ENCODE data around the gene NXPE3. TPM values are rescaled to one million over a fixed set of nuclear protein-coding genes. Genes with fewer than 3 reads are reported as not detected.

Gene NXPE3
- total RNA-seq, 2 experiments from 2014 or later = 37.4 to 37.5 TPM

DNA sequence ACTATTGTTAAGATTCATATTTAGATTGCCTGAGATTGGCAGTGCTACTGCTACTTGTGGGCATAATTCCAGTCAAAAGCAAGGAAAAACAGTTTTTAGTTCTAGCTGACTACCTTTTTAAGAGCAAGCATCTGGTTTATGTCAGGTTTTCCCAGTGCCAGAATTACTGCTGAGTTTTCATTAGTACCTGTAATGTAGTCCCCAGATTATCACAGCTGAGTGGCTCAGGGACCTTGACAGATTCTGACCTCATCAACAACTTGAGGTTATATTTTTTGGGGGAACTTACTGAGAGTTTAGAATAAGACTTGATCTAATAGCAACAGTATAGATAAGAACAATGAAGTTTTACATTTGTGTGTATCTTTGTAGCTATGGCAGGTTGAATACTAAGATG is 31.0 kb downstream of the NXPE3 start:
- no peaks in the 10 kb centered on the region for H3K27me3 Mint-ChIP-seq
- Histone ChIP-seq H3K36me3 (ENCODE audit: insufficient read depth, low read length) (peaks cover 5% of the 10 kb centered on the region), H3K27me3 (ENCODE audit: control insufficient read depth in 1 of 2, insufficient read depth in 2 of 2, low read length in 2 of 2) (no peaks in the 10 kb centered on the region), H3K4me3 (ENCODE audit: low read length) (no peak overlapping the region), H3K27ac (ENCODE audit: low read depth in 1 of 2, low read length in 2 of 2) (peak overlapping the region; percentile 25 to 43), H3K4me1 (ENCODE audit: insufficient read depth, low read length) (peaks cover 22% of the 10 kb centered on the region), H3K9me3 (ENCODE audit: control insufficient read depth in 1 of 2, insufficient read depth in 1 of 2, low read length in 2 of 2) (no peaks in the 10 kb centered on the region)
- ChIA-PET POLR2A (interaction anchor here (0.6 to 3.0 kb wide), 8 partner anchors 17 to 419 kb away, joined by 3 to 12 read pairs (median 4); partner anchors contain the start of genes NFKBIZ and NXPE3), CTCF (interaction anchor here (1.0 to 4.9 kb wide), 4 partner anchors 40 to 419 kb away, joined by 3 to 33 read pairs (median 6); partner anchors contain the start of genes CEP97 and NFKBIZ)
- DNase-seq = no peak
- TF ChIP-seq, protein P1, sequence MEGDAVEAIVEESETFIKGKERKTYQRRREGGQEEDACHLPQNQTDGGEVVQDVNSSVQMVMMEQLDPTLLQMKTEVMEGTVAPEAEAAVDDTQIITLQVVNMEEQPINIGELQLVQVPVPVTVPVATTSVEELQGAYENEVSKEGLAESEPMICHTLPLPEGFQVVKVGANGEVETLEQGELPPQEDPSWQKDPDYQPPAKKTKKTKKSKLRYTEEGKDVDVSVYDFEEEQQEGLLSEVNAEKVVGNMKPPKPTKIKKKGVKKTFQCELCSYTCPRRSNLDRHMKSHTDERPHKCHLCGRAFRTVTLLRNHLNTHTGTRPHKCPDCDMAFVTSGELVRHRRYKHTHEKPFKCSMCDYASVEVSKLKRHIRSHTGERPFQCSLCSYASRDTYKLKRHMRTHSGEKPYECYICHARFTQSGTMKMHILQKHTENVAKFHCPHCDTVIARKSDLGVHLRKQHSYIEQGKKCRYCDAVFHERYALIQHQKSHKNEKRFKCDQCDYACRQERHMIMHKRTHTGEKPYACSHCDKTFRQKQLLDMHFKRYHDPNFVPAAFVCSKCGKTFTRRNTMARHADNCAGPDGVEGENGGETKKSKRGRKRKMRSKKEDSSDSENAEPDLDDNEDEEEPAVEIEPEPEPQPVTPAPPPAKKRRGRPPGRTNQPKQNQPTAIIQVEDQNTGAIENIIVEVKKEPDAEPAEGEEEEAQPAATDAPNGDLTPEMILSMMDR (IDR thresholded peaks at IDR 0.05) = no peak
- H3K27ac Mint-ChIP-seq = peak overlapping the region; percentile 73
- H3K4me1 Mint-ChIP-seq (ENCODE audit: low read depth) = peaks cover 49% of the 10 kb centered on the region
- H3K4me3 Mint-ChIP-seq = no peak overlapping the region
- no peaks in the 10 kb centered on the region for H3K9me3 Mint-ChIP-seq
- ATAC-seq (ENCODE audit: poor library complexity) = no peak
- peaks cover 58% of the 10 kb centered on the region for H3K36me3 Mint-ChIP-seq (ENCODE audit: low read depth)
- intact Hi-C loops (cut with DNase I, micrococcal nuclease) = loop anchor here (5.0 kb wide), 2 partner anchors 37 to 42 kb away; partner anchors contain the start of gene NFKBIZ (in 1 of the 2)

DNA sequence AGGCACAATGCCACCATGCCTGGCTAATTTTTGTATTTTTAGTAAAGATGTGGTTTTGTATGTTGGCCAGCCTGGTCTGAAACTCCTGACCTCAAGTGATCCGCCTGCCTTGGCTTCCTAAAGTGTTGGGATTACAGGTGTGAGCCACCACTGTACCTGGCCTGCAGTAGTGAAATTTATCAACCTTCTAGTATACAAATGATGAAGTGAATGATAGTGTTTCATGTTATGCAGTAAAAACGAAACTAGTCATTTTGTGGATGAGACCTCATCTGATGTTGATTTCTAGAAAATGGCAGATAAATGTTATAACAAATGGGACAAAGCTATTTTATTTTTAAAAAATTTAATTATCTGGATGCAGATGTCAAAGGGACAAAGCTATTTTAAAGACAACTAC is 32.9 kb downstream of the NXPE3 start:
- ATAC-seq (ENCODE audit: poor library complexity) = no peak
- no peaks in the 10 kb centered on the region for H3K9me3 ChIP-seq (ENCODE audit: control insufficient read depth in 1 of 2, insufficient read depth in 1 of 2, low read length in 2 of 2)
- Mint-ChIP-seq H3K36me3 (ENCODE audit: low read depth) (peaks cover 54% of the 10 kb centered on the region), H3K27me3 (no peaks in the 10 kb centered on the region), H3K9me3 (no peaks in the 10 kb centered on the region), H3K27ac (no peak overlapping the region), H3K4me1 (ENCODE audit: low read depth) (peaks cover 56% of the 10 kb centered on the region), H3K4me3 (no peak overlapping the region)
- no peak overlapping the region for H3K27ac ChIP-seq (ENCODE audit: low read depth in 1 of 2, low read length in 2 of 2)
- no peak for DNase-seq
- TF ChIP-seq, protein P1 (IDR thresholded peaks at IDR 0.05) = no peak
- intact Hi-C loops (cut with DNase I, micrococcal nuclease) = loop anchor here (5.0 kb wide), 2 partner anchors 35 to 40 kb away; partner anchors contain the start of gene NFKBIZ (in 1 of the 2)
- H3K4me1 ChIP-seq (ENCODE audit: insufficient read depth, low read length) = peaks cover 22% of the 10 kb centered on the region
- POLR2A ChIA-PET = interaction anchor here (1.3 kb wide), 1 partner anchor 418 kb away, joined by 4 read pairs; no protein-coding TSS in a partner anchor
- H3K4me3 ChIP-seq (ENCODE audit: low read length) = no peak overlapping the region
- peaks cover 6% of the 10 kb centered on the region for H3K36me3 ChIP-seq (ENCODE audit: insufficient read depth, low read length)
- CTCF ChIA-PET = interaction anchor here (1.5 to 4.9 kb wide), 3 partner anchors 9 to 417 kb away, joined by 6 to 33 read pairs (median 7); no protein-coding TSS in a partner anchor
- H3K27me3 ChIP-seq (ENCODE audit: control insufficient read depth in 1 of 2, insufficient read depth in 2 of 2, low read length in 2 of 2) = no peaks in the 10 kb centered on the region

DNA sequence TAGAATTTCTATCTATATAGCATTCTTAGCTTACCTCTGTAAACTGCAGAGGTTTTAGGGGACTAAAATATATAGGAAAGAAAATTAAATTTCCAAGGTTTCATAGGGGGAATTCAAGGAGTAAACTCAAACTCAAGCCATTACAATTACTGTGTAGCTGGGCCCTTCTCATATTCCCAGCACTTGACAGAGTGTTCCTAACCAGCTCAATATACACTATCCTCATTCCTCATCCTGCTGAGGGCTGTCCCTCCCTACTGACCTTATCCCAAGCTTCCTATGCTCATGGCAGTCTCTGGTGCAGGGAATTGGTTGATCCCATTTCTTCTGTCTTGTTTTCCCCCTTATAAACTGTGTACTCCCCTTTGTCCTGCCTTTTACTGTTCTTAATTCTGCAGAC is 33.9 kb downstream of the NXPE3 start:
- TF ChIP-seq, protein P1 (IDR thresholded peaks at IDR 0.05) = no peak
- ATAC-seq (ENCODE audit: poor library complexity) = no peak

More for the DNA sequence above, 33.9 kb downstream of the NXPE3 start:
- no peak overlapping the region for H3K27ac ChIP-seq (ENCODE audit: low read depth in 1 of 2, low read length in 2 of 2)
- peaks cover 15% of the 10 kb centered on the region for H3K36me3 ChIP-seq (ENCODE audit: insufficient read depth, low read length)
- no peak overlapping the region for H3K4me3 ChIP-seq (ENCODE audit: low read length)
- no peaks in the 10 kb centered on the region for H3K27me3 ChIP-seq (ENCODE audit: control insufficient read depth in 1 of 2, insufficient read depth in 2 of 2, low read length in 2 of 2)
- H3K9me3 Mint-ChIP-seq = no peaks in the 10 kb centered on the region
- peaks cover 57% of the 10 kb centered on the region for H3K36me3 Mint-ChIP-seq (ENCODE audit: low read depth)
- H3K4me3 Mint-ChIP-seq = no peak overlapping the region
- H3K4me1 Mint-ChIP-seq (ENCODE audit: low read depth) = peaks cover 56% of the 10 kb centered on the region
- H3K27ac Mint-ChIP-seq = no peak overlapping the region
- CTCF ChIA-PET = interaction anchor here (1.5 to 4.9 kb wide), 3 partner anchors 10 to 416 kb away, joined by 6 to 33 read pairs (median 7); no protein-coding TSS in a partner anchor
- POLR2A ChIA-PET = interaction anchor here (0.7 to 1.3 kb wide), 2 partner anchors 37 to 417 kb away, joined by 3 to 4 read pairs; partner anchors contain the start of gene NFKBIZ
- no peaks in the 10 kb centered on the region for H3K27me3 Mint-ChIP-seq
- DNase-seq = no peak
- intact Hi-C loops (cut with DNase I, micrococcal nuclease) = loop anchor here (1.0 to 5.0 kb wide), 4 partner anchors 34 to 412 kb away; partner anchors contain the start of gene NFKBIZ (in 1 of the 2)
- peaks cover 22% of the 10 kb centered on the region for H3K4me1 ChIP-seq (ENCODE audit: insufficient read depth, low read length)
- H3K9me3 ChIP-seq (ENCODE audit: control insufficient read depth in 1 of 2, insufficient read depth in 1 of 2, low read length in 2 of 2) = no peaks in the 10 kb centered on the region
